ENCODE data around the gene KLK15.

GRCh38 chr19:50794876-50795663 is 38.3 kb downstream of the KLK15 start:
- TF ChIP-seq EZH2 (IDR thresholded peaks at IDR 0.05; ENCODE audit: insufficient read depth, poor library complexity, severe bottlenecking) (no peak), EZH2phosphoT487 (IDR thresholded peaks at IDR 0.05; ENCODE audit: insufficient read depth, low read depth) (no peak)

All from GM23248 (cell line).